K562 (cell line): ENCODE measurements around the gene ADCY1. TPM values are rescaled to one million over a fixed set of nuclear protein-coding genes. Genes with fewer than 3 reads are reported as not detected.

ENCODE experiments used
- ATAC-seq: fragments of 200-7000 bp; cut with Tn5 transposase; 3 replicates; pipeline ENCODE4 v1.9.1; 2020; ENCODE audit warnings: moderate library complexity
- BruUV-seq: library from RNA; stranded (reverse); fragments of 400-500 nt; replicated peaks from 2 replicates; lab custom pipeline; 2021; lab: Mats Ljungman, UMichigan
- CTCF ChIA-PET: fragments of 300-600 bp; formaldehyde crosslinking; extraction: SDS; loops from one replicate; lab custom pipeline; 2021; ENCODE audit warnings: low intra/inter-chr PET ratio; lab: Yijun Ruan, JAX
- POLR2A ChIA-PET: fragments of 300-600, 350-650 bp; sonication (Branson Sonifier 250); formaldehyde crosslinking; extraction: SDS; loops from one replicate; lab custom pipeline; 2021; ENCODE audit warnings: antibody characterized with exemption, inconsistent platforms; lab: Yijun Ruan, JAX
- DNase-seq, 4 experiments: peaks; one replicate each; pipeline versions ENCODE4 v3.0.0 to v3.0.0-alpha.2; 2011 to 2018; ENCODE audit warnings: low spot score in 3 of 4, mixed read lengths in 3 of 4; ENCODE audit errors: extremely low read depth in 1 of 4
- FAIRE-seq: peaks from 2 replicates; lab custom pipeline; 2011; peaks lifted over from hg19 to GRCh38; lab: Jason Lieb, UNC
- H2AFZ ChIP-seq: 2 replicates; pipeline ENCODE4 v1.6.0; 2011; ENCODE audit warnings: low read depth, low read length, control low read depth, inconsistent platforms
- H3K27ac ChIP-seq: fragments of 200-600 bp; 3 replicates; pipeline ENCODE4 v1.8.0; 2011; ENCODE audit warnings: low read depth, mild to moderate bottlenecking, control low read depth, inconsistent platforms, low read length, moderate library complexity, mixed read lengths; ENCODE audit errors: extremely low read depth
- H3K27me3 ChIP-seq, 2 experiments: fragments of 300-600 bp in 1 of 2; 2 replicates in 1 of 2; 3 replicates in 1 of 2; pipeline versions ENCODE4 v1.6.0 to v1.8.0; 2011; ENCODE audit warnings: inconsistent platforms in 2 of 2, low read length in 2 of 2, mild to moderate bottlenecking in 1 of 2, mixed read lengths in 1 of 2, moderate library complexity in 1 of 2; ENCODE audit not compliant: control insufficient read depth in 2 of 2, insufficient read depth in 2 of 2
- H3K36me3 ChIP-seq: fragments of 300-600 bp; 3 replicates; pipeline ENCODE4 v1.8.0; 2011; ENCODE audit warnings: mild to moderate bottlenecking, low read length, inconsistent platforms; ENCODE audit not compliant: control insufficient read depth, insufficient read depth
- H3K4me1 ChIP-seq, 2 experiments: fragments of 200-600 bp in 1 of 2; replicated peaks in 1 of 2; 2 replicates in 1 of 2; 3 replicates in 1 of 2; pipeline versions ENCODE4 v1.5.1 to v1.8.0; 2011; ENCODE audit warnings: inconsistent platforms in 2 of 2, low read length in 2 of 2, mild to moderate bottlenecking in 1 of 2, mixed read lengths in 1 of 2, moderate library complexity in 1 of 2; ENCODE audit not compliant: control insufficient read depth in 2 of 2, insufficient read depth in 2 of 2
- H3K4me2 ChIP-seq: 2 replicates; pipeline ENCODE4 v1.6.1; 2011; ENCODE audit warnings: low read length, control low read depth, inconsistent platforms, mixed read lengths; ENCODE audit not compliant: insufficient read depth
- H3K4me3 ChIP-seq: fragments of 200-600 bp; sonication (generic), shearing (Covaris generic); 2 replicates; pipeline ENCODE4 v1.5.1; 2016; ENCODE audit warnings: control low read depth, inconsistent platforms
- H3K79me2 ChIP-seq: fragments of 200-600 bp; 3 replicates; pipeline ENCODE4 v1.8.0; 2011; ENCODE audit warnings: low read length, inconsistent platforms; ENCODE audit not compliant: control insufficient read depth, insufficient read depth
- H3K9ac ChIP-seq, 2 experiments: 2 replicates each; pipeline versions ENCODE4 v1.6.0 to v1.6.1; 2011; ENCODE audit warnings: low read depth in 2 of 2, low read length in 2 of 2, control low read depth in 1 of 2, inconsistent platforms in 1 of 2, mild to moderate bottlenecking in 1 of 2, mixed read lengths in 1 of 2; ENCODE audit not compliant: insufficient read depth in 1 of 2
- H3K9me1 ChIP-seq: one replicate; pipeline ENCODE4 v1.6.0; 2011; ENCODE audit warnings: inconsistent platforms, mild to moderate bottlenecking, low read length, moderate library complexity; ENCODE audit not compliant: control insufficient read depth, insufficient read depth
- H3K9me3 ChIP-seq: replicated peaks from 2 replicates; pipeline ENCODE4 v1.5.1; 2011; ENCODE audit warnings: low read depth, low read length, inconsistent platforms; ENCODE audit not compliant: control insufficient read depth, insufficient read depth
- H4K20me1 ChIP-seq: replicated peaks from 2 replicates; pipeline ENCODE4 v1.6.1; 2011; ENCODE audit warnings: low read length, inconsistent platforms, mixed read lengths; ENCODE audit not compliant: control insufficient read depth, insufficient read depth
- RBM25 ChIP-seq: fragments of 200-400 bp; formaldehyde crosslinking; IDR thresholded peaks from 2 replicates; pipeline ENCODE4 v1.6.1; 2018; ENCODE audit warnings: low read length, low read depth, moderate library complexity; ENCODE audit not compliant: severe bottlenecking
- ZNF75A ChIP-seq: fragments of 450-650 bp; formaldehyde crosslinking; IDR thresholded peaks from 2 replicates; pipeline ENCODE4 v1.4.0; 2020; ENCODE audit warnings: mild to moderate bottlenecking
- ZZZ3 ChIP-seq: fragments of 450-650 bp; IDR thresholded peaks from 2 replicates; pipeline ENCODE4 v1.6.1; 2016; ENCODE audit warnings: antibody characterized with exemption, mild to moderate bottlenecking, moderate library complexity
- WGBS: fragments of 100-300 bp; shearing (Covaris generic); methylation state at CpG from one replicate; pipeline ENCODE4 v1.1.6; 2016; ENCODE audit warnings: low coverage, mixed read lengths; ENCODE audit not compliant: insufficient coverage; ENCODE audit errors: missing lambda C conversion rate; 5-methylcytosine and 5-hydroxymethylcytosine counted together
- in situ Hi-C: fragments of 300-500 bp; cut with MboI; formaldehyde crosslinking; loops from 4 replicates; pipeline ENCODE4 v1.15.0; 2018; ENCODE audit warnings: inconsistent platforms, mixed read lengths
- intact Hi-C: fragments of 100-400 bp; cut with micrococcal nuclease; formaldehyde crosslinking; loops from 2 replicates; pipeline ENCODE4 v1.14.2; 2022
- polyA plus RNA-seq, 8 experiments: library from polyadenylated mRNA; depleted of rRNA in 4 of 8; stranded (reverse) in 5 of 8; unstranded in 3 of 8; fragments of >200 nt; fragmentation: Nextera tagmentation in 2 of 8; fragmentation: Illumina TruSeq in 1 of 8; extraction: Ambion mirVana in 2 of 8; extraction: Trizol in 1 of 8; gene quantifications; 2 replicates each; pipeline versions ENCODE4 v1.2.1 to v1.2.3, GENCODE V29; 2011 to 2014; ENCODE audit warnings: inconsistent platforms in 1 of 8, missing spikeins in 1 of 8
- total RNA-seq, 7 experiments: library from RNA; depleted of rRNA in 6 of 7; stranded (reverse); fragments of >200 nt in 6 of 7; fragmentation: Illumina TruSeq in 2 of 7; extraction: Trizol in 2 of 7; gene quantifications; 2 replicates each; pipeline versions ENCODE4 v1.2.1 to v1.2.3, GENCODE V29; 2011 to 2021; ENCODE audit warnings: low replicate concordance in 1 of 7
- TF ChIP-seq, protein P1 (sequence below): fragments of 450-650 bp; IDR thresholded peaks from one replicate; pipeline ENCODE4 v1.6.1; 2018; ENCODE audit warnings: mild to moderate bottlenecking, moderate library complexity; ENCODE audit not compliant: partially characterized antibody
- TF ChIP-seq, protein P2 (sequence below), 2 experiments: fragments of 250-450 bp in 1 of 2; fragments of 450-650 bp in 1 of 2; sonication (Bioruptor Pico) in 1 of 2; IDR thresholded peaks; 2 replicates each; pipeline versions ENCODE4 v1.6.1 to v1.8.0; 2016 to 2021; ENCODE audit warnings: mild to moderate bottlenecking in 2 of 2, moderate library complexity in 2 of 2, missing compliant biosample characterization in 1 of 2, missing genetic modification characterization in 1 of 2

Gene ADCY1
- total and polyA plus RNA-seq, 9 of the 15 experiments (the other 6 are each of a cell fraction or from before 2014, with no cell fraction given) = under 0.01 to 0.18 (median 0.10) TPM; not detected in 4

DNA sequence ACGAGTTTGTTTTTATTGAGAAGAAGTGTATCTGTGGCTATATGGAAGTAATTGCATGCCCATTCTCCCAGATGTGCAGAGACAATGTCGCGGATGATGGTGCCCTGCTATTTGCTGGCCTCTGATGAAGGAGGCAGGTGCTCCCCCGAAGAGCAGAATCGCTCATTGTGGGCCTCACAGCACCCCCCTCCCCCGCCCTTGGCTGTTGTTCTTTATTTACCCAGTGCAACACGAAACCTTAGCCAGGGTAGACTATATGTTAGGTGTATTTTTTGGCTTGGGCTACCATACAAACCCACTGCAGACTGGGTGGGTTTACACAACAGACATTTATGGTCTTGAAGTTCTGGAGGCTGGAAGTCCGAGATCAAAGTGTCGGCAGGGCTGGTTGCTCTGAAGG lies 3.4 kb upstream of the ADCY1 start:
- TF ChIP-seq ZZZ3 (no peak), ZNF75A (CRISPR knock-in tag) (no peak), RBM25 (no peak)
- TF ChIP-seq, protein P1, sequence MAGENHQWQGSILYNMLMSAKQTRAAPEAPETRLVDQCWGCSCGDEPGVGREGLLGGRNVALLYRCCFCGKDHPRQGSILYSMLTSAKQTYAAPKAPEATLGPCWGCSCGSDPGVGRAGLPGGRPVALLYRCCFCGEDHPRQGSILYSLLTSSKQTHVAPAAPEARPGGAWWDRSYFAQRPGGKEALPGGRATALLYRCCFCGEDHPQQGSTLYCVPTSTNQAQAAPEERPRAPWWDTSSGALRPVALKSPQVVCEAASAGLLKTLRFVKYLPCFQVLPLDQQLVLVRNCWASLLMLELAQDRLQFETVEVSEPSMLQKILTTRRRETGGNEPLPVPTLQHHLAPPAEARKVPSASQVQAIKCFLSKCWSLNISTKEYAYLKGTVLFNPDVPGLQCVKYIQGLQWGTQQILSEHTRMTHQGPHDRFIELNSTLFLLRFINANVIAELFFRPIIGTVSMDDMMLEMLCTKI = no peak
- TF ChIP-seq, protein P2, sequence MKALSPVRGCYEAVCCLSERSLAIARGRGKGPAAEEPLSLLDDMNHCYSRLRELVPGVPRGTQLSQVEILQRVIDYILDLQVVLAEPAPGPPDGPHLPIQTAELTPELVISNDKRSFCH (CRISPR knock-in tag; IDR thresholded peaks at IDR 0.05) = no peak
- TF ChIP-seq, protein P2 (tag; IDR thresholded peaks at IDR 0.05) = no peak
- TF ChIP-seq, all 486 proteins: peak for 0
- intact Hi-C loops = no loop called here
- Histone ChIP-seq H3K9me3 (no peaks in the 10 kb centered on the region), H4K20me1 (0 out of 2 replicates have a peak, but pooled peaks cover 3% of the 10 kb centered on the region), H3K27ac (no peak overlapping the region), H3K79me2 (no peaks in the 10 kb centered on the region), H3K27me3 (peaks cover 12 to 35% of the 10 kb centered on the region in 2 experiments; a peak in 3 of 5 replicates), H3K36me3 (no peaks in the 10 kb centered on the region), H3K4me3 (no peak overlapping the region), H3K4me2 (no peak overlapping the region), H3K4me1 (peaks cover 0 to 21% of the 10 kb centered on the region in 2 experiments; a peak in 2 of 5 replicates), H3K9ac (no peak overlapping the region), H2AFZ (no peak overlapping the region), H3K9me1 (no peaks in the 10 kb centered on the region)
- DNase-seq = no peak
- BruUV-seq = no TSS peak
- no peak for ATAC-seq
- ChIA-PET POLR2A (no interaction called here), CTCF (no interaction called here)
- no peak for FAIRE-seq
- WGBS = 0% methylated on average over 8 of the region's 9 CpGs
- in situ Hi-C loops = no loop called here
